ENCODE results near the gene GUCY2F.

DNA sequence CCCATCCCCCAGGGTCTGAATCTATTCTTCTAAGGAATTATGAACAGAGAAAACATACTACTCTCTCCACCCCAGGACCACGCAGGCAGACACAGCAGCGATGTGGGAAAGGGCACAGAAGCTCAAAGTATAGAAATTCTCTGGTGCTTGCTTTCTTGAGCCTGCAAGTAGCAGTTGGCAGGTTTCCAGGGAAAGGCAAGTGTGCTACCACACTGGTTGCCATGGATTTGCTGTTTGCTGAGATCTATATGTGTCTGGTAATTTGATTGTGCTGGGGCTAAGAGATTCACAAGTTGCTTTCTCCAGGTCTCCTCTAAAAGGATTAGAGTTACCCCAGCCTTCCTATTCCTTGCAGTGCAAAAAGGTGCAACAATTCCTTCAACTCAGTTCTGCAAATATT lies 83.1 kb downstream of the GUCY2F start:
- TF ChIP-seq, protein P1, sequence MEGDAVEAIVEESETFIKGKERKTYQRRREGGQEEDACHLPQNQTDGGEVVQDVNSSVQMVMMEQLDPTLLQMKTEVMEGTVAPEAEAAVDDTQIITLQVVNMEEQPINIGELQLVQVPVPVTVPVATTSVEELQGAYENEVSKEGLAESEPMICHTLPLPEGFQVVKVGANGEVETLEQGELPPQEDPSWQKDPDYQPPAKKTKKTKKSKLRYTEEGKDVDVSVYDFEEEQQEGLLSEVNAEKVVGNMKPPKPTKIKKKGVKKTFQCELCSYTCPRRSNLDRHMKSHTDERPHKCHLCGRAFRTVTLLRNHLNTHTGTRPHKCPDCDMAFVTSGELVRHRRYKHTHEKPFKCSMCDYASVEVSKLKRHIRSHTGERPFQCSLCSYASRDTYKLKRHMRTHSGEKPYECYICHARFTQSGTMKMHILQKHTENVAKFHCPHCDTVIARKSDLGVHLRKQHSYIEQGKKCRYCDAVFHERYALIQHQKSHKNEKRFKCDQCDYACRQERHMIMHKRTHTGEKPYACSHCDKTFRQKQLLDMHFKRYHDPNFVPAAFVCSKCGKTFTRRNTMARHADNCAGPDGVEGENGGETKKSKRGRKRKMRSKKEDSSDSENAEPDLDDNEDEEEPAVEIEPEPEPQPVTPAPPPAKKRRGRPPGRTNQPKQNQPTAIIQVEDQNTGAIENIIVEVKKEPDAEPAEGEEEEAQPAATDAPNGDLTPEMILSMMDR (IDR thresholded peaks at IDR 0.05; ENCODE audit: low read depth, low read length) = no peak
- TF ChIP-seq EZH2phosphoT487 (IDR thresholded peaks at IDR 0.05; ENCODE audit: low read depth) = no peak

Data from OCI-LY3 (cell line).